SK-N-SH (cell line): ENCODE data around the gene MAPK8IP3.

Experiments
- CHD2 ChIP-seq: fragments of 150-350 bp; IDR thresholded peaks from 2 replicates; pipeline ENCODE4 v1.6.1; 2018; ENCODE audit warnings: low read length; ENCODE audit not compliant: partially characterized antibody
- CTCF ChIP-seq: fragments of 200-600 bp; sonication (generic); IDR thresholded peaks from 2 replicates; pipeline ENCODE4 v1.6.1; 2017; ENCODE audit warnings: antibody characterized with exemption, mild to moderate bottlenecking, moderate library complexity
- GABPA ChIP-seq: IDR thresholded peaks from 2 replicates; pipeline ENCODE4 v1.4.0; 2012; ENCODE audit warnings: low read depth, mild to moderate bottlenecking
- IRF3 ChIP-seq: fragments of 150-350 bp; IDR thresholded peaks from 2 replicates; pipeline ENCODE4 v1.6.1; 2016; ENCODE audit warnings: mild to moderate bottlenecking, low read depth, low read length
- POLR2AphosphoS5 ChIP-seq: IDR thresholded peaks from 2 replicates; pipeline ENCODE4 v1.6.1; 2012; ENCODE audit warnings: low read depth, low read length
- TAF1 ChIP-seq: IDR thresholded peaks from 2 replicates; pipeline ENCODE4 v1.6.1; 2012; ENCODE audit warnings: low read depth, mild to moderate bottlenecking, low read length, moderate library complexity, borderline replicate concordance
- USF1 ChIP-seq: IDR thresholded peaks from 2 replicates; pipeline ENCODE4 v1.4.0; 2012; ENCODE audit warnings: low read depth, borderline replicate concordance
- TF ChIP-seq, protein P1 (sequence below): IDR thresholded peaks from 2 replicates; pipeline ENCODE4 v1.4.0; 2012; ENCODE audit warnings: low read depth

DNA sequence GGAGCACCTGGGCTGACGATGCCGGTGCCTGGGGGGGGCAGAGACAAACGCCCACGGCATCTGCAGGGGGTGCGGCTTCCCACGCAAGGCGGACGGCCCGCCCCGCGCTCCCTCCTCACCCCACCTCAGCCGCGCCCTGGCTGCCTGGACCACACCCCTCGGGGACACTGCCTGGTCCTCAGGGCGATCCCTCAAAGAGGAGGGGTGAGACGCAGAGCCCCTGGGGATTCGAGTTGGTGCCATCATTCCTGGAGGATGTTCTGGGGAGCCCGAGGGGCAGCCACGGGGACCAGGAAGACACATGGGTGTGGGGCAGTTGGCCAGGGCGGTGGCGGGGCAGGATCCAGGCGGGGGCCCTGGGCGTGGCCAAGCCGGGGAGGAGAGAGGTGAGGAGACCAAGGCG is 83.6 kb downstream of the MAPK8IP3 start:
- no peak for TF ChIP-seq CTCF
- no peak for TF ChIP-seq IRF3
- no peak for TF ChIP-seq TAF1
- TF ChIP-seq CHD2: no peak
- TF ChIP-seq GABPA: no peak
- TF ChIP-seq POLR2AphosphoS5: no peak
- TF ChIP-seq, protein P1, sequence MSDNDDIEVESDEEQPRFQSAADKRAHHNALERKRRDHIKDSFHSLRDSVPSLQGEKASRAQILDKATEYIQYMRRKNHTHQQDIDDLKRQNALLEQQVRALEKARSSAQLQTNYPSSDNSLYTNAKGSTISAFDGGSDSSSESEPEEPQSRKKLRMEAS: no peak
- TF ChIP-seq USF1: no peak
